HG02763 (cell line): ENCODE measurements around the gene HBS1L.
"Not testable (repeated sequence)": the region's sequence is repeated elsewhere in the genome, so short reads cannot be mapped to it uniquely, and the experiment has no call there.

Experiments
- ATAC-seq: cut with Tn5 transposase; IDR thresholded peaks from one replicate; pipeline ENCODE4 v1.9.1; 2021; ENCODE audit warnings: mild to moderate bottlenecking, moderate library complexity; ENCODE audit not compliant: unreplicated experiment

The HBS1L gene

GRCh38 chr6:135081966-135082365 is 27.3 kb upstream of the HBS1L start:
- no peak for ATAC-seq

DNA sequence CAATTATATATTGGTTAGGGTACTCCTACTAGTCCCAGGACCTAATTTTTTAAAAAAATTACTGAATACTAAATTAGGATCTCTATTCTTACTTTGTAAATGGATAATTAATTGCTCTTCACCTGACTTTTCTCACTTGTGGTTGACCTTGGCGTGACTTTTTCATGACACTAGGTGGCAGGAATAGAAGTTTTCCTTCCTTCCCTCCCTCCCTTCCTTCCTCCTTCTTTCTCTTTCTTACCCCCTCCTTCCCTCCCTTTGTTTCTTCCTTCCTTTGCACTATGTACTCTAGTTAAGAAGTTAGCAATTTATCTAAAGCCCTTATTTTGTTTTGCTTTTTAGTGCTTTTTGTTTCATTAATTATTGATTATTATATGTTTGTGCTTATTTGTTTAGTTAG is 20.4 kb upstream of the HBS1L start:
- ATAC-seq, result no peak

DNA sequence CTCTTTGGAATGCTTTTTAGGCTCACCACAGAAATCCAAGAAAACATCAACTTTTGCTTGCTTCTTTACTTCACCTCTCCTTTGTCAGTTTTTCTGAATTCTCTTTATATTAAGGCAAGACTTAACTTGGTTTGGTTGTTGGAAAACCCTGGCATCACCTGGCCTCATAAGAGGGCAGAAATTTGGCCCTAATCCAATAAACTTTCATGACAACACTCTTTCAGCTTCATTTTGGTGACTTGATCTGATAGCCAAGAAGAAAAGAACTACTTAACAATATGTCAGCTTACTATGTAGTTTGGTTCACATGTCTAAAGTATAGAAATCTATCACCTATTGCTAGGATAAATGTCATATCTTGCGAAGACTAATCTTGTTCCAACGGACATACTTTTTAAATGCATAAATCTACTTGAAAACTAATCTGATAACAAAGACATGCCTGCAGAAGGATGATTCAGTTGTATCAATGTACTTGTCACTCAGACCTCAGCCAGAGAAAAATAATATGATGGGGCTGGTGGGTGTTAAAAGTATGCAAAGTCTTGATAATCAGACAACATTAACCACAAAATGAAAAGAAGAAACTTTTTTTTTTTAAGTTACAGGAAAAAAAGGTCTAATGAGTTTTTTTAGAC is 19.3 kb upstream of the HBS1L start:
- ATAC-seq, result no peak

DNA sequence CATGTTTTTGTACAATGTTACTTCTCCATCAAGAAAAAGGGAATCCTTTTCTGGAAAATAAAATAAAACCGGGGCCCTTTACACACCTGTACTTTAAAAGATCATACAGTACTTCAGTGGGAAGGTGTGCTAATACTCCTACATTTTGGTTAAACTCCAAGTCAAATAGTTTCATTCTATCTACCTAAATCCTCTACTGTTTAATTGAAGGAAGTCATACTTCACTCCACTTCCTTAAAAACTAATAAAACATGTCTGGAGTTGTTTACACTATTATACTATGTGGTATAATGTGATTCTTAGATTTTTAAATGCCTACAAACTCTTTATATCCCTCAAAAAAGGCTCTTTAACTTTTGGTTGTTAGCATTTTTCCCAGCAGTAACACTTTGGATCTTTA is 18.6 kb upstream of the HBS1L start:
- ATAC-seq, result no peak

GRCh38 chr6:135072753-135073152 is 18.1 kb upstream of the HBS1L start:
- no peak for ATAC-seq

DNA sequence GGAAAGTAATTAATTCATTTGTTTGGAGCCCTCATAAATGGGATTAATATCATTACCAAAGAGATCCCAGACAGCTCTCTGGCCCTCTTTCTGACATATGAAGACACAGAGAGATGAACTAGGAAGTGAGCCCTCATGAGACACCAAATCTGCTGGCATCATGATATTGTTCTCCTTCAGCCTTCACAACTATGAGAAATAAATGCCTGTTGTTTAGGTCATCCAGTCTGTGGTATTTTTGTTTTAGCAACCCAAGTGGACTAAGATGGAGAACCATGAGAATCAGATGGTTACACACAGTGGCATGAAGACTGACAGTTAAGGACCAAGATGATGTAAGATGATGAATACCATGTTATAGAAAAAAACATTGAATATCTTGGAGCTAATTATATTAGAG is 16.9 kb upstream of the HBS1L start:
- no peak for ATAC-seq

DNA sequence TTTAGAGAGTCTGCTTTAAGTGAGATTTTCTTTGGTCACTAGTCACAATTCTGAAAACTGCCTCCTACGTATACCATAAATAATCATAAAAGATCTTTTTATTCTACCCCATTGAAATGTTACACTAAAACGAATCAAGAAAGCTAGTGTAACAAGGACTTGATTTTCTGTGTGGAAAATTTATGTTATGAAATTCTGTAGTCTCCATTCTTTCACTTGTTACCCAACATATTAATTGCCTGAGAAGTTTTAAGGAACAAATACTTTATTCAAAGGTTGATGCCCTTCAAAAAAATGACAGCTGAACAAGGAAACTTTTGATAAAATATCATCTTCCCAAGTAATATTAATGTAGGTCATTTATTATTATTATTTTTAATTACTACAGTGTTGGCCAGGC is 13.3 kb upstream of the HBS1L start:
- ATAC-seq, result no peak

DNA sequence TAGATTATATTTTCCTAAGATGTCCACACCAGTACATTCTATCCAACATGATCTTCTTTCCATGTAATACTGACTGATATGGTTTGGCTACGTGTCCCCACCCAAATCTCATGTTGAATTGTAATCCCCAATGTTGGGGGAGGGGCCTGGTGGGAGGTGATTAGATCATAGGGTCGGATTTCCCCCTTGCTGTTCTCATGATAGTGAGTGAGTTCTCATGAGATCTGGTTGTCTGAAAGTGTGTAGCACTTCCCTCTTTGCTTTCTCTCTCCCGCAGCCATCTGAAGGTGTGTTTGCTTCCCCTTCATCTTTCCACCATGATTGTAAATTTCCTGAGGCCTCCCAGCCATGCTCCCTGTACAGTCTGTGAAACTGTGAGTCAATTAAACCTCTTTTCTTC is 12.2 kb upstream of the HBS1L start:
- no peak for ATAC-seq

DNA sequence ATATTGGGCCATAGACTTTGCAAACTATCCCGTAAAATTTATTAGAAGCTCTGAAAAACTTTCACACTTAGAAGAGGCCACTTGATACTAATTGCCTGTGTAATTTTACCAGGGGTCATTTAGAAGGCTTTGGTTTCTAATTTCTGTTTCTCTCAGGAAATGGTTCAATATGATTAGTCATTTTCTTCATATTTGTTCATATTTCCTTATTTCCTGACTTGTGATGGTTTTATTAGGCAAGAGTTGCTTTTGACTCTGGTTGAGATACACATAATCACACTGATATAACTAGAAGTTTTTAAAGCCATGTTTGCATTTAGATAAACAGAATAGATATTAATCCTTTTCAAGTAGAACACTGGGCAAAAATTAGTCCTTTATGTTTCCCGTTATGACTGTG is 11.8 kb upstream of the HBS1L start:
- ATAC-seq, result no peak

- ATAC-seq, result no peak
Measured at GRCh38 chr6:135064586-135064985, 10.0 kb upstream of the HBS1L start.

DNA sequence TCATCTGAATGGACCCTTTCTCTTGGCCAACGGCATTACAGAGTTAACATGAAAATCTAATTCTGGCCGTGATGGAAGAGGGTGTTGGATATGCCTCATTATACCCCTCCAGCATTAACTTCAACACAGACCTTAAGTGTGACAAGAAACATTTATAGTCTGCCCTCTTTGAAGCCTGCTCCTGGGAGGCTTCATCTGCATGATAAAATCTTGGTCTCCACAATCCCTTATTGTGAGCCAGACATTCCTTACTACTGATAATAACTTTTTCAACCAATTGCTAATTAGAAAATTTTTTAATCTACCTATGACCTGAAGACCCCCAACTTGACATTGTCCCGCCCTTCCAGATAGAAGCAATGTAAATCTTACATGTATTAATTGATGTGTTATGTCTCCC is 9.3 kb upstream of the HBS1L start:
- ATAC-seq, result no peak

DNA sequence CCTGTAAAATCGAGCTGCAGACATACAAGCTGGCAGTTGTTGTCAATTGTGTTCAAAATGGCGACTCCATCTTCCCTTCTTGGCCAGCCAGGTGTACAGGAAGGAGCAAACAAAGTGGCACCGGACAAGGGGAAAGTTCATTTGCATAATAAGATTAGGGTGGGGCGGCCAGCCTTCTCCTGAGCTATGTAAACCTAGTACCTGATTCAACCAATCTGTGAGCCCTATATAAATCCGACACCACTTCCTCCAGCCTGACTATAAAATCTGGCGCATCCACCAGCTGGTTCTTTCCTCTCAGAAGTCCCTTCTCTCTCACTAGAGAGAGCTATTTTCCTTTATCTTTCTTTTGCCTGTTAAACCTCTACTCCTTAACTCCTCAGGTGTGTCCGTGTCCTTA is 8.1 kb upstream of the HBS1L start:
- no peak for ATAC-seq

DNA sequence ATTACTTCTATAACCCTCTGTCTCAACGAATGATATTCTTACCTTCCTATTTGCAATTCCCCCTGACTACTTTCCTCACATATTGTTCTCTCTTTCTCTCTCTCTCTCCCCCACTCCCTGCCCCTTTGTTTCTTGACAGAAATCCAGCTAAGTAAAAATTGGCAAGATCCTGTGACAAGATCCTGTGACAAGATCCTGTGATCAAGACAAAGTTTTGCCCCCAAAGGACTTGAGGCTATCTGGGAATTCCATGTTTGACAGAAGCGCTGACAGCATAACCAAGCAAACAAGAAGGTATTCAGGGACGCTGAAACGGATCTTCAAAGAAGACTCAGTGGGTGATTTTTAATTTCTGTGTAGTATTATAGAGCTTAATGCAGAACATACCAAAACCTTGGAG is 5.5 kb upstream of the HBS1L start:
- no peak for ATAC-seq

DNA sequence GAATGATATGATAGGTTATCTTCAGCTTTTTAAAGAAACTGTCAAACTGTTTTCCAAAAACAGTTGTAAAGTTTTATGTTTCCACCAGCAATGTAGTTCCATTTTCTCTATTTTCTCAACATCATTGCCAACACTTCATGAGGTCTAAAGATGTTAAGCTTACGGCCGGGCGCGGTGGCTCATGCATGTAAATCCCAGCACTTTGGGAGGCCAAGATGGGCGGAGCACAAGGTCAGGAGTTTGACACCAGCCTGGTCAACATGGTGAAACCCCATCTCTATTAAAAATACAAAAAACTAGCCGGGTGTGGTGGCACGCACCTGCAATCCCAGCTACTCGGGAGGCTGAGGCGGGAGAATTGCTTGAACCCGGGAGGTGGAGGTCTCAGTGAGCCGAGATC is 3.7 kb upstream of the HBS1L start:
- ATAC-seq, result not testable (repeated sequence)

DNA sequence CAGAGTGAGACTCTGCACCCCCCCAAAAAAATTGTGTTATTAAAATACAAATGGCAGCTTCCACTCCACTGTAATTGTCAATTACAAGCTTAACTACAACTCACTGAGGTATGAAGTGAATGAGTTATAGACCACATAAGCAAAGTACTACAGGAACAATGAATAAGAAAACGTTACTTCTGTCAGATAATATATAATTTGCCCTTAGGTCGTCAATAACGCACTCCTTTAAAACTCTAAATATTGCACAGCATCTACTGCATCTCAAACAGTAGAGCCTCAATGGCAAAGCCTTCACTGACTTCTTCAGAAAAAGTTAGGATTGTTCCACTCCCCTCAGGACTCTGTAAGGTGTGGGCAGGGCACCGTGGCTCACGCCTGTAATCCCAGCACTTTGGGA is 2.0 kb upstream of the HBS1L start:
- ATAC-seq, result no peak

DNA sequence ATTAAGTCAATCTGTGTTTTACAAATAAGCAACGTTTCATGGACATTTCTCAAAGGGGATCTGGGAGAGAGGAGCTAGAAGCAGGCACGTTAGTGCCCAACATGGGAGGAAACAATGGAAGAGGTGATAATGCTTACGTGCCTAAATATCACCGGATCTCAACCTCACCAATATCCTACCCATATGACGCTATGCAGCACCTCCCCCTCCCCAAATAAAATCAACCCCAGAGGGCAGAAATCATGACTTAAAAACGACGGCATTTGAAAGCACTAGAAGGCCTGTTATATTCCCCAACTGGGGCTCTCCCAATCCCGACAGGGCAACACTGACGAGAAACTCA is 425 bp downstream of the HBS1L start:
- no peak for ATAC-seq

DNA sequence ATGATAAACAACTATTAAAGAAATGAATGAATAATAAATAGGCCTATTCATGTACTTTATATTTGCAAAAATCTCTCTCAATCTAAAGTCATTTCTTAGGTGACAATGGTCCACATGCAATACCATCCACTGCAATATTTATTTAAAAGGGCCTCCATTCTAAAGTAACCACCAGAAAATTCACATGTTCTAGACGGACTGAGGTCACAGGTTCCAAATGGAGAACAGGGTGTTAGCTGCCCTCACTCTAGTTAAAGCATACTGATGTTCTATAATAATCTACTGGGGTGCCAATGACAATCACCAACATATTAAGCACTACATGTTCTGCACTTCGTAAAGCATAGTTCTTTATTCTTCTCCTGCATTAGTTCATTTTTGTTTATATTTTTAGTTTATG is 1.2 kb downstream of the HBS1L start:
- no peak for ATAC-seq

DNA sequence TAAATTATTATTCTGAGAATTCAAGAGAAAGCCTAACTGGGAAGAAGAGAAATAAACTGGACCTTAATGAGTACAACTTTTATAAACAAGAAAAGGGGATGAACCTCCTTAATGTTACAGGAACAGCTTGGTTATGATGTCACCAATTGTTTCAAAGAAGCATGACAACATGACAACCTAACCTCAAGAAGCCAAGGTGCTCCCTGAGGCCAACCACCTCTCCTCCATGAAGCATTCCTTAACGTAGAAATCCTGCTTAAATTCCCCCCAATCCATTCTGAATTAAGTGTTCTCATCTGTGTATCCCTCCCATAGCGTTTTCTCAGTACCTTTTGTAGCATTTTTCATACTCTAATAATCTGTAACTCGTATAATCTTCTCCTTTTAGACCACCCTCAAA is 1.7 kb downstream of the HBS1L start:
- no peak for ATAC-seq

- ATAC-seq, result no peak
Measured at GRCh38 chr6:135048915-135049314, 5.7 kb downstream of the HBS1L start.

- ATAC-seq, result no peak
Measured at GRCh38 chr6:135047336-135047735, 7.3 kb downstream of the HBS1L start.

GRCh38 chr6:135046912-135047311 is 7.7 kb downstream of the HBS1L start:
- ATAC-seq, result no peak

DNA sequence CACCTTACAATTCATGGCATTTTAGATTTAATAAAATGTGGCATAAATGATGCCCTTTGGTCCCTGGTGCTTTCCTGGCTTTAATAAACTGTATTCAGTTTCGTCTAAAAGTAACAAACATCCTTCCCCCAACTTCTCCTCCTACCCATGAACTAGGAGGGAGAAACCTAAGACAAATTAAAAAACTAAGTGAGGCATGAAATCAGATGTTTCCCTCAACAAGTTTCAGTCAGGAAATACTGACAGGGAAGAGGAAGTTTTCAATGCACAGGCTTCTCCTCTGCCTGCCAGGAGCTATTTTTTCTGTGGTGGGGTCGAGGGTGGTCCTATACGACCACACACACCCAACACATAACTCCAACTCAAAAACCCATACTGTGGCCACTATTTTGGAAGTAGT is 10.0 kb downstream of the HBS1L start:
- ATAC-seq, result no peak

DNA sequence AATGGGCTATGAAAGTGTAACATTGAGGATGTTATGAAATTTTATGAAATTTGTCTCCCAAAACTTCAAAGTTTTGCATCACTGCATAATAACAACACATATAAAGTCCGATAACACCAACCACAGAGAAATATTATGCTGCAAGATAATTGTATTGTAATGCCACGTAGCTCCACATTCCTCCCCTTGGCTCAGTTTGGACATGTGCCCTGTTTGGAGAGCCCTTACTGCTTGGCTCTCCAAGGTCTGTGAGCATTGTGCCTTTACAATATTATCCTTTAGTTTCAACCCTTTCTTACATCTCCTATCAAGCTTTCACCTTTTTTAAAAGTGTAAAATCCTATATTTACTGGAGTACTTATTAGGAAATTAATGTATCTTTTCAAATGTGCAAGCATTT is 10.8 kb downstream of the HBS1L start:
- ATAC-seq, result no peak

GRCh38 chr6:135043364-135043763 is 11.3 kb downstream of the HBS1L start:
- ATAC-seq, result no peak
